Mucosa of descending colon (tissue), 3 donors: ENCODE results near the gene FNDC11. TPM values are rescaled to one million over a fixed set of nuclear protein-coding genes. Genes with fewer than 3 reads are reported as not detected.

Experiments
- ATAC-seq: fragments of 200-7000 bp; cut with Tn5 transposase; one replicate; pipeline ENCODE4 v1.9.1; 2020; ENCODE audit warnings: mild to moderate bottlenecking, moderate library complexity
- DNase-seq, 3 donors: peaks; one replicate each; pipeline ENCODE4 v3.0.0-alpha.2; 2020
- H3K36me3 ChIP-seq: fragments of 200-600 bp; one replicate; pipeline ENCODE4 v1.8.0; 2021; ENCODE audit warnings: low read depth, mild to moderate bottlenecking
- H3K4me1 ChIP-seq: fragments of 200-600 bp; one replicate; pipeline ENCODE4 v1.8.0; 2021; ENCODE audit warnings: low read depth, mild to moderate bottlenecking
- H3K4me3 ChIP-seq: fragments of 200-600 bp; one replicate; pipeline ENCODE4 v1.8.0; 2021; ENCODE audit warnings: mild to moderate bottlenecking
- H3K9me3 ChIP-seq: fragments of 200-600 bp; one replicate; pipeline ENCODE4 v1.8.0; 2021; ENCODE audit warnings: mild to moderate bottlenecking
- CTCF ChIP-seq: fragments of 200-600 bp; IDR thresholded peaks from one replicate; pipeline ENCODE4 v1.8.0; 2022; ENCODE audit warnings: antibody characterized with exemption, mild to moderate bottlenecking
- intact Hi-C, 2 donors: fragments of 100-400 bp; cut with DNase I in 1 of 2; cut with micrococcal nuclease in 1 of 2; formaldehyde crosslinking; loops; one replicate each; pipeline versions ENCODE4 v1.11.0 to v1.11.1; 2022; cut with DNase I, micrococcal nuclease
- total RNA-seq, 3 donors: library from RNA; stranded (reverse); fragmentation: NEBNext Ultra II Directional in 2 of 3; extraction: Animal tissue kit (Norgen Biotek cat#: 25700) in 2 of 3; gene quantifications; one replicate each; pipeline versions ENCODE4 v1.2.1 to v1.2.4, GENCODE V29; 2021 to 2023
- donor health status: DM: no; HTN: no; CAD: no; lungs with moderate emphysema.
- donor health status: DM: no; HTN: no; CAD: no.
- donor health status: DM: no; HTN: yes; CAD: no.

Gene FNDC11
- total RNA-seq, 3 donors from 2014 or later, result 0.19 to 0.25 TPM; not detected in 1

DNA sequence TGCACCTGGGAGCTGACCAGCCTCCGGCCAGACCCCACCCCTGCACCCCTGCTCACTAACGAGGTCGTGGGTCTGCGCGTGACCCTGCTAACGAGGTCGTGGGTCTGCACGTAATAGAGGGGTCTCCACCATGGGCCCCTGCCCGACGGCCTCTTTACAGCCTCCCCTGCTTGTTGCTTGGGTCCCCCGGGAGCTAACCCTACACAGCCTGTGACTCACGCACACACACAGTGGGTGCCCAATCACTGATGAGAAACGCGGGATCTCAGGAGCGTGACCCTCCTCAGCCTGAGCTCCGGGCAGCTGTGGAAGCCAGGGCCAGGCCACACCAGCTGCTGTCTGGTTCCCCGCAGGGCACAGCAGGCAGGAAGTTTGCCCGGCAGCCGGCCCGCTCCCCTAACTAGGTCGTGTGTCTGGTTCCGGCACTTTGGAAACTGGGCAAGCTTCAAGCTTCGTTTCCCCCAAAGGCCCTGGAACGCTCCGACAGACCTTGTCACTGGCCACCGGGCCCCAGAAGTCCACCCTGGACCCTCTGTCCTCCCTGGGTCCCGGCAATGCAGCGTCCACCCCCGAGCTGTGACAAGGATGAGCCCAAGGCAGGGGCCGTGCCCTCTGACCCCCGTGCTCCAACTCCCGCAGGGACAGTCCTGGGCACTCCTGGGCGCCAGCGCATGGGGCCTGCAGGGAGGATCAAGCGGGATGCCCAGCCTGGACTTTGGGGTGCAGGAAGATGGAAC lies 17.6 kb upstream of the FNDC11 start:
- Histone ChIP-seq H3K36me3 (no peaks in the 10 kb centered on the region), H3K4me3 (peak overlapping the region; percentile 42), H3K9me3 (no peaks in the 10 kb centered on the region), H3K4me1 (peaks cover 43% of the 10 kb centered on the region)
- DNase-seq (peak; percentile 58 to 71 (median 70)), ATAC-seq (no peak)
- intact Hi-C loops, result loop anchor here (5.0 kb wide), 1 partner anchor 436 kb away; no protein-coding TSS in a partner anchor
- no peak for TF ChIP-seq CTCF

DNA sequence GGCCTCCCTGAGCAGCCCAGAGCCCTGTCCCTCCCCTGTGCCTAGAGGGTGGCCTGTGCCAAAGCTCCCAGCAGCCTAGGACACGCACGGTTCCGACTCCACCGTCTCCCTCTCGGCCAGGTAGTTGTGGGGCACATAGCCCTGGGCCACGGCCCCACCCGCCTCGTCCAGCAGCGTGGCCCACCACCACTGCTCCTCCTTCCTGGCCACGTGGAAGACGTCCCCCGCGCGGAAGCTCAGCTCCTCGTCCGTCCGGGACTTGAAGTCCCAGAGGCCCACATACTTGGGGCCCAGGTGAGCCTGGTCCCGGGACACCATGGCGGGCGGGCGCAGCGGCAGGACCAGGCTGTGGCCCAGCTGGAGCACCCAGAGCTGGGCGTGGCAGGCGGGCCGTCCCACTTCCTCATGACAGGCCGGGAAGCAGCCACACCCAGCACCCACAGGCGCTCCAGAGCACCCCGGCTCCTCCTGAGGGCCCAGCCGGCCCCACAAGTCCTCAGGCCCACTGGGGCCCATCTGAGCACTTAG lies 16.9 kb upstream of the FNDC11 start, which contains the start of gene PTK6:
TSS of gene PTK6 (minus strand) at position 380 of the 528 bp plus-strand sequence. CDS start at position 318, 62 bp downstream.
- intact Hi-C loops, result loop anchor here (5.0 kb wide), 1 partner anchor 435 kb away; no protein-coding TSS in a partner anchor

GRCh38 chr20:63537525-63538203 lies 16.3 kb upstream of the FNDC11 start:
- H3K9me3 ChIP-seq, result no peaks in the 10 kb centered on the region
- peak; percentile 74 for ATAC-seq
- TF ChIP-seq CTCF, result peak; percentile 95
- intact Hi-C loops, result loop anchor here (5.0 kb wide), 1 partner anchor 435 kb away; no protein-coding TSS in a partner anchor
- peaks cover 38% of the 10 kb centered on the region for H3K4me1 ChIP-seq
- peak; percentile 96 to 98 (median 98) for DNase-seq
- no peak overlapping the region for H3K4me3 ChIP-seq
- no peaks in the 10 kb centered on the region for H3K36me3 ChIP-seq

More for the DNA sequence above, 16.9 kb upstream of the FNDC11 start, which contains the start of gene PTK6:
- DNase-seq (peak; percentile 88 to 92 (median 90)), ATAC-seq (peak; percentile 61)
- Histone ChIP-seq H3K4me3 (peak within 1 kb of the TSS; percentile 42), H3K9me3 (no peaks in the 10 kb centered on the region), H3K4me1 (peaks cover 38% of the 10 kb centered on the region), H3K36me3 (no peaks in the 10 kb centered on the region)
- TF ChIP-seq CTCF, result no peak

DNA sequence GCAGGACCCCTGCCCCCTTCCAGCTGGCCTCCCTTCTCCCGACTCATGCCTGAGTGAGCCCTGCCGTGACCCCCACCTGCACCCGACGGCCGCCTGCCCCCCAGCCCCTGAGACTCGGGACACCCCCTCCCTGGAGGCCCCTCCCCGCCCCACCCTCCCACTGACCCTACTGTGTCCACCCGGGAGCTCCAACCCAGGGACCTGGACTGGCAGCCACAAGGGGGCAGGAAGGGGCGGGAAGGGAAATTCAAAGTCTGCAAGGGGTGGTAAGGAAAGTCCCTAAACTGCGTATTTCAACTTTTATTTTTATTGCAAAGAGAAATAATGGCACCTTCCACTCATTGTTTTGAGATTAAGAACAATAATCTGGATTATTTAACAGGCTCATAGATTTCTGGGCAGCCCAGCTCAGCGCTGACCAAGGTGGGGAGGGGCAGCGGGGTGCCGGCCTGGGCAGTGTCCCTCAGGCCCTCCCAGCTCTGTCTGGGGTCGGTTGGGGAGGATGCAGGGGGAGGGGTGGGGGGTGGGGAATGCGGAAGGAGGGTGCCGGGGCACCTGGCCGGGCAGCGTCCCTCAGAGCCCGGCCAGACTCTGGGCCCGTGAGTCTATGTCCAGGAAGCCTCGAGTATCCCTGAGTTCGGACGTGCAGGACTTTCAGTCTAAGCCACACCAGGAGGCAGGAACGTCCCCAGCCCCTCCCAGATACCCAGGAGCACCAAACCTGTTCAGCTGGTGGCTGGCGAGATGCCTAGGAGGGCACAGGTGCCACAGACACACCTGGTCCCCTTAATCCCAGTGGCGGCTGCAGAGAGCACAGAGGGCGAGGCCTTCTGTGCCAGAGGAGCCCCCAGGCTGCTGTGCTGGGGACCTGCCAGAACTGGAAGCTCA lies 15.5 kb upstream of the FNDC11 start:
- Histone ChIP-seq H3K4me1 (peaks cover 38% of the 10 kb centered on the region), H3K4me3 (no peak overlapping the region), H3K9me3 (no peaks in the 10 kb centered on the region), H3K36me3 (no peaks in the 10 kb centered on the region)
- intact Hi-C loops, result loop anchor here (5.0 kb wide), 1 partner anchor 434 kb away; no protein-coding TSS in a partner anchor
- DNase-seq (peak; percentile 94 to 96 (median 94)), ATAC-seq (peak; percentile 39)
- no peak for TF ChIP-seq CTCF

- Histone ChIP-seq H3K4me1 (peaks cover 35% of the 10 kb centered on the region), H3K36me3 (no peaks in the 10 kb centered on the region), H3K9me3 (no peaks in the 10 kb centered on the region), H3K4me3 (no peak overlapping the region)
- ATAC-seq, result no peak
- intact Hi-C loops, result loop anchor here (5.0 kb wide), 1 partner anchor 433 kb away; no protein-coding TSS in a partner anchor
- DNase-seq, result no peak
- no peak for TF ChIP-seq CTCF
Measured at GRCh38 chr20:63539092-63539430, 14.9 kb upstream of the FNDC11 start.
